Measurements from ENCODE around the gene BCDIN3D. TPM values are rescaled to one million over a fixed set of nuclear protein-coding genes. Genes with fewer than 3 reads are reported as not detected.

BCDIN3D gene
- total and polyA plus RNA-seq, 11 donors = 1.6 to 3.9 (median 2.3) TPM

- no peaks in the 10 kb centered on the region for H3K4me1 ChIP-seq
- no peaks in the 10 kb centered on the region for H3K36me3 ChIP-seq
- TF ChIP-seq POLR2A (IDR thresholded peaks at IDR 0.05) = no peak
- no peak for TF ChIP-seq CTCF (IDR thresholded peaks at IDR 0.05)
- no peak overlapping the region for H3K27ac ChIP-seq
- no peaks in the 10 kb centered on the region for H3K9me3 ChIP-seq
- intact Hi-C loops (cut with DNase I) = no loop called here
- ATAC-seq (no peak), DNase-seq (peak in 2 of 5 donors; percentile 14 to 27)
- 81 to 83% (median 81%) methylated on average over 10 to 15 of the region's 15 CpGs for WGBS, 4 donors
- H3K4me3 ChIP-seq = no peak overlapping the region
- H3K27me3 ChIP-seq = peaks cover 0 to 18% (median 0%) of the 10 kb centered on the region in 9 donors
Observed at GRCh38 chr12:49887536-49888401, 44.9 kb upstream of the BCDIN3D start.

GRCh38 chr12:49887091-49887490 is 44.2 kb upstream of the BCDIN3D start:
- H3K27ac ChIP-seq = no peak overlapping the region
- no peaks in the 10 kb centered on the region for H3K4me1 ChIP-seq
- 77 to 87% (median 85%) methylated on average over 9 of the region's 9 CpGs for WGBS, 4 donors
- no peaks in the 10 kb centered on the region for H3K9me3 ChIP-seq
- intact Hi-C loops (cut with DNase I) = no loop called here
- no peak overlapping the region for H3K4me3 ChIP-seq
- DNase-seq (peak in 2 of 5 donors; percentile 9 to 18), ATAC-seq (no peak)
- peaks cover 0 to 18% (median 0%) of the 10 kb centered on the region in 9 donors for H3K27me3 ChIP-seq
- TF ChIP-seq CTCF (IDR thresholded peaks at IDR 0.05) (no peak), POLR2A (IDR thresholded peaks at IDR 0.05) (no peak)
- no peaks in the 10 kb centered on the region for H3K36me3 ChIP-seq

- intact Hi-C loops (cut with DNase I) = no loop called here
- Histone ChIP-seq H3K27ac (no peak overlapping the region), H3K27me3 (peaks cover 0 to 18% (median 0%) of the 10 kb centered on the region in 9 donors), H3K9me3 (no peaks in the 10 kb centered on the region), H3K4me3 (no peak overlapping the region), H3K4me1 (no peaks in the 10 kb centered on the region), H3K36me3 (no peaks in the 10 kb centered on the region)
- ATAC-seq (no peak), DNase-seq (peak in 2 of 5 donors; percentile 16 to 19)
- 61 to 75% (median 65%) methylated on average over 16 of the region's 16 CpGs for WGBS, 4 donors
- TF ChIP-seq CTCF (IDR thresholded peaks at IDR 0.05) (no peak), POLR2A (IDR thresholded peaks at IDR 0.05) (no peak)
Observed at GRCh38 chr12:49885663-49886461, 43.0 kb upstream of the BCDIN3D start.

GRCh38 chr12:49885118-49885517 is 42.2 kb upstream of the BCDIN3D start:
- Histone ChIP-seq H3K4me3 (no peak overlapping the region), H3K4me1 (no peaks in the 10 kb centered on the region), H3K9me3 (no peaks in the 10 kb centered on the region), H3K27ac (no peak overlapping the region), H3K27me3 (peaks cover 0 to 18% (median 0%) of the 10 kb centered on the region in 9 donors), H3K36me3 (no peaks in the 10 kb centered on the region)
- TF ChIP-seq CTCF (IDR thresholded peaks at IDR 0.05) (no peak), POLR2A (IDR thresholded peaks at IDR 0.05) (no peak)
- 58 to 67% (median 64%) methylated on average over 6 of the region's 6 CpGs for WGBS, 4 donors
- DNase-seq (peak in 2 of 5 donors; percentile 12 to 37), ATAC-seq (no peak)
- intact Hi-C loops (cut with DNase I) = no loop called here

Measured in heart left ventricle (tissue), 16 donors.